Naive B cell (primary cell): ENCODE results near the gene USP3. TPM values are rescaled to one million over a fixed set of nuclear protein-coding genes. Genes with fewer than 3 reads are reported as not detected.

Experiments used
- ATAC-seq, 2 donors: fragments of 150-1000 bp; cut with Tn5 transposase; 2 replicates each; pipeline ENCODE4 v1.10.0; 2021; ENCODE audit warnings: low read depth in 2 of 2, mild to moderate bottlenecking in 2 of 2, moderate library complexity in 2 of 2
- DNase-seq: peaks from one replicate; pipeline ENCODE4 v3.0.0; 2022
- H3K27ac Mint-ChIP-seq, 6 donors: one replicate each; pipeline ENCODE4 v1.8.0; 2020 to 2022; ENCODE audit warnings: mild to moderate bottlenecking in 6 of 6, mixed read lengths in 6 of 6, moderate library complexity in 5 of 6, inconsistent platforms in 2 of 6
- H3K27me3 Mint-ChIP-seq, 3 donors: one replicate each; pipeline ENCODE4 v1.8.0; 2021 to 2022; ENCODE audit warnings: mixed read lengths in 3 of 3, mild to moderate bottlenecking in 1 of 3
- H3K36me3 Mint-ChIP-seq, 2 donors: one replicate each; pipeline ENCODE4 v1.8.0; 2020 to 2022; ENCODE audit warnings: mixed read lengths in 2 of 2, inconsistent platforms in 1 of 2, mild to moderate bottlenecking in 1 of 2
- H3K4me1 Mint-ChIP-seq, 3 donors: one replicate each; pipeline ENCODE4 v1.8.0; 2020 to 2022; ENCODE audit warnings: mixed read lengths in 3 of 3, inconsistent platforms in 1 of 3, mild to moderate bottlenecking in 1 of 3, moderate library complexity in 1 of 3
- H3K4me3 Mint-ChIP-seq, 8 donors: one replicate each; pipeline ENCODE4 v1.8.0; 2020 to 2022; ENCODE audit warnings: mild to moderate bottlenecking in 8 of 8, mixed read lengths in 8 of 8, moderate library complexity in 8 of 8, inconsistent platforms in 2 of 8
- H3K9me3 Mint-ChIP-seq, 7 donors: one replicate each; pipeline ENCODE4 v1.8.0; 2020 to 2022; ENCODE audit warnings: mixed read lengths in 7 of 7, mild to moderate bottlenecking in 5 of 7, inconsistent platforms in 2 of 7, moderate library complexity in 1 of 7
- polyA plus RNA-seq, 6 donors: library from polyadenylated mRNA; unstranded; fragments of 300-500 nt; fragmentation: Illumina TruSeq; gene quantifications; one replicate each; pipeline ENCODE4 v1.2.3, GENCODE V29; 2021; ENCODE audit warnings: low read depth in 6 of 6

The USP3 gene
- polyA plus RNA-seq, 6 donors from 2014 or later, result 53.6 to 88.0 (median 58.7) TPM

DNA sequence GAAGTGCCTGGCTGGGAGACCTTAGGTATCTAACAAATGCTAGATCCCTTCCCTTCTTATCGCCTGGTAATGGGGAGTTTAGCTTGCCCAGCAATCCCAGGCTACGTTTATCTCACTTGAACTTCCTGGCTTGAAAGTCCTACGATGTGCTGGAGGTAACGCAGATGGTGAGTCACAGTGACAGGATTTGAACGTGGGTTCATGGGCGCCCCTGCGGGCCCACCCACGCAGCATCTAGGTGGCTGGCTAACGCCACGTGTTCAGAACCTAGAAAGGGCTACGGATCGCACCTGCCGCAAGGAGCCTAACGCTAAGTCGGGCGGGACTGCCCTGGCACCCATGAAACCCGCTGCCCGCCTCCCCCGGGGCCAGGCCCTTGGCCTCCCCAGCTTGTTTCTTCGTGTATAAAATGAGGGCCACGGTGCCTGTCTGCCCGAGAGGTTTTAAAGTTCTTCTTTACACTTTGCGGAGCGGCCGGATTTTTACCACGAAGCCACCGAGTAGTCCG, 600 bp upstream of the USP3 start:
- Mint-ChIP-seq H3K9me3 (no peaks in the 10 kb centered on the region), H3K4me3 (peak overlapping the region; percentile 90 to 98 (median 94)), H3K36me3 (no peaks in the 10 kb centered on the region), H3K27ac (peak overlapping the region in 5 of 6 donors; percentile 99 to 100 (median 100)), H3K4me1 (peaks cover 48 to 81% (median 78%) of the 10 kb centered on the region in 3 donors), H3K27me3 (no peaks in the 10 kb centered on the region)
- peak; percentile 86 for DNase-seq
- peak; percentile 58 to 59 for ATAC-seq

DNA sequence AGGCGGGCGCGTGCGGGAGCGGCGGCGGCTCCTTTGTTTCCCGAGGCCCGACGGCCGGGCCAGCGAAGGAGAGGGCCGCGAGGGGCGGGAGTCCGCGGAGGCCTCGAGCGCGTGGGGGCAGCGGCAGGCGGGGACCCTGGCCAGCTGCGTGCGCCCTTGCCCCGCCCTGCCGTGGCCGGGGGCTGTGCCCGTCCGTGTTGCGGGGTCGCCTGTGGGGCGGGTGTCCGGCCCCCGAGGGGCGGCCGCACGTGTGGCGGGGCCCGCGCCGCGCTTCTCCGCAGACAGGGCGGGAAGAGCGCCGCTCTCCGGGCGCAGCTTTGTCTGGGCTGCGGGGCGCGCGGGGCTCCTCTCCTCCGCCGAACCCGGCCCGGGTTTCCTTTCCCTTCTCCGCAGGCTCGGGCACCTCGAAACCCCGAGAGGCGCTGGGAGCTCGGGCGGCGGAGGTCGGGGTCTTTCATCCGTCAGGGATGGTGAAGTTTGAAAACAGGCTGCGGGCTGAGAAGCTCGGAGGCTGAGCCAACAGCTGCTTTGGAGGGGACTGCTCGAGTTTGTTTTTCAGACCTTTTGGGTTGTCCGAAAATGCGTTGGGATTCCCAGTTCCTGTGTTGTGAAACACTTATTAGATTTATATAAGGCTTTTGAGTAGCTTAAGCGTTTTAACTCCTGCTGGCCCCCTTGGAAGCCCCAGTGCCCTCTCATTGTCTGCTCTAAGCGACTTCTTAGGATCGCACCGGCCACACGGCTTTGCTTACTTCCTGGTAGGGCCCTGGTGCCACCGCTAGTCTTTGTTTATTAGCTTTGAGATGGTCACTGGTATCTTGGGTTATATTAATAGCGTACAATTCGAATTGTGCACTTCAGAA, 817 bp downstream of the USP3 start:
- Mint-ChIP-seq H3K27ac (peak overlapping the region in 5 of 6 donors; percentile 85 to 97 (median 95)), H3K27me3 (no peaks in the 10 kb centered on the region), H3K4me3 (peak overlapping the region; percentile 90 to 98 (median 96)), H3K4me1 (peaks cover 56 to 84% (median 80%) of the 10 kb centered on the region in 3 donors), H3K36me3 (no peaks in the 10 kb centered on the region), H3K9me3 (no peaks in the 10 kb centered on the region)
- DNase-seq (peak; percentile 58), ATAC-seq (peak; percentile 12 to 20)

DNA sequence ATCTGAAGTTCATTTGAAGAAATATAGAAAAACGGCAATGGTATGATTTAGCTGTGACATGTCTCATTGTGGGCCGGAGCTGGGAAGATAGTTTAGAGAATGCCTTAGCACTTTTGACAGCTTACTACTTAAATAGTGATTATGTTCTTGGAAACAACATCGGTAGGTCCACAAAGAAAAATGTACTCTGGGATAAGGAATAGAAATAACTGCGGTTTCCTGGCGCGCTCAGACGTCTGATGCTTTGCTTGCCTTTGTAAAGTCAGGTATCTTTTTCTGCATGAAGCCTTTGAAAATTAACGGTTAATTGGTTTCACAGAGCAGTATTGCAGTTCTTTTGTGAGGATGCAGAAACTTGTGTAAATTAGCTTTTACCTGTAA, 1.4 kb downstream of the USP3 start:
- Mint-ChIP-seq H3K9me3 (no peaks in the 10 kb centered on the region), H3K36me3 (no peaks in the 10 kb centered on the region), H3K27me3 (no peaks in the 10 kb centered on the region), H3K4me3 (peak overlapping the region; percentile 90 to 98 (median 96)), H3K27ac (peak overlapping the region in 5 of 6 donors; percentile 85 to 97 (median 95)), H3K4me1 (peaks cover 57 to 84% (median 80%) of the 10 kb centered on the region in 3 donors)
- DNase-seq (no peak), ATAC-seq (no peak)

DNA sequence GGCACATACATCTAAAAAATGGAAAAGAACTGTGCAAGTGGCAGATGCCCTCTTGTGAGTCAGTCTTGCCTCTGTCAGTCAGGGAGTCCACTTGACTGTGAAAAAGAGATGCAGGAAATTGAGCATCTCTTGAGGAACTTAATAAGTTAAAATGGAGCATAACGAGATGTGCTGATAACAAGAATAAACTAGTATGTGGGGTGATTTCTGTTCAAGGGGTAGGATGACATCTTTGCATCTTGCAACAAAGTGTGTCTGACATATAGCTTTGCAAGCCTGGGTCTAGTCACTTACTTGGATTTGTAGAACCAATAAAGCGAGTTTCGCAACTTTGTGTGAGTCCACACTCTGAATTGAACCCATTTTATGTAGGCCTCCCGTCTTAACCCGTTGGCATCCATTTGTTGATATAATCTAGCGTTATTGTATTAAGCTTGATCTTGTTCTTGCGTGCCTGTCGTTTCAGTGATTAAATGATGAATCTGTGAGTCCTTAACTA, 2.2 kb downstream of the USP3 start:
- no peak for DNase-seq
- Mint-ChIP-seq H3K27ac (peak overlapping the region in 5 of 6 donors; percentile 16 to 96 (median 85)), H3K4me1 (peaks cover 58 to 80% (median 76%) of the 10 kb centered on the region in 3 donors)

DNA sequence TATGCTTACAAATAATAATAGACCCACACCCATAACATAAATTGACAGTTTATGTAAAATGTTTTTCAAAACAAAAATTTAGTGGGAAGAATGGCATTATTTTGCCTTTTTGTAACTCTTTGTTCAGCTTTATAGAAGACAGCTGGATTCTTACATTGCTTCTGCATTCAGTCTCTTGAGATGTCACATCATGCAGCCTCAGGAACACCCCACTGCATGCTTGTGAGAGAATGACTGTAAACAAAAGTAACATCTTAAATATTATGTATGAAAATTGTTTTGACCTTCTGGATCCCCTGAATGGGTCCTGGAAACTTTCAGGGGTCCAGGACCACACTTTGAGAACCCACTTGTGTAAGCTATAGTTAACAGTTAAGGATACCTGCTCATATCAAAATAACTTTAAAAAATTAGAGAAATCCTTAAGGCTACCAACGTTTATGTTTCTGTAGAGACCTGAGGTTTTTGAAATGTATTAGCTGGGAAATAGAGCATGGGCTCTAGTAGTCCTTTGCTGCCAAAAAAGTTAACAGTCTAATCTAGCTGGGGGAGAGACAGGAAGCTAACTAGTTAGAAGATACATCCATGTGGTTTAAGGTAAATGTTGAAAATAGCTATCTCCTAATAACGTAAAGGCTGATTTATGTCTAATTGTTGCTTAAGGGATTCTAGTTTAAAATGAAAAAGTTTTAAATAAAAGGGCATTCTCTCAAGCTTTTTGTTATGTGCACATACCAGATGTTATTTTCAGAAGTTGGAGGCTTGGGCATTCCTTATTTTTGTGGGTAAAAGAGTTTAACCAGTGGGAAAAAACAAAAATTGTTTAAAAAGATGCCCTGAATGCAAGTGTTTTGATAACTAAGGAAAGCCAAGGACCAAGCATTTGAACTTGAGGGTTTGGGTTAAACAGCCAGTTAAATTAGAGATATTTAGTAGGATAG, 3.8 kb downstream of the USP3 start:
- Mint-ChIP-seq H3K36me3 (no peaks in the 10 kb centered on the region), H3K27ac (peak overlapping the region in 4 of 6 donors; percentile 12 to 67 (median 22)), H3K4me3 (peak overlapping the region in 5 of 8 donors; percentile 19 to 63 (median 34)), H3K27me3 (no peaks in the 10 kb centered on the region), H3K9me3 (no peaks in the 10 kb centered on the region), H3K4me1 (peaks cover 54 to 80% (median 76%) of the 10 kb centered on the region in 3 donors)
- ATAC-seq (no peak), DNase-seq (no peak)

More for the DNA sequence above, 2.2 kb downstream of the USP3 start:
- ATAC-seq, result no peak
- Mint-ChIP-seq H3K27me3 (no peaks in the 10 kb centered on the region), H3K9me3 (no peaks in the 10 kb centered on the region), H3K36me3 (no peaks in the 10 kb centered on the region), H3K4me3 (peak overlapping the region; percentile 90 to 98 (median 96))

DNA sequence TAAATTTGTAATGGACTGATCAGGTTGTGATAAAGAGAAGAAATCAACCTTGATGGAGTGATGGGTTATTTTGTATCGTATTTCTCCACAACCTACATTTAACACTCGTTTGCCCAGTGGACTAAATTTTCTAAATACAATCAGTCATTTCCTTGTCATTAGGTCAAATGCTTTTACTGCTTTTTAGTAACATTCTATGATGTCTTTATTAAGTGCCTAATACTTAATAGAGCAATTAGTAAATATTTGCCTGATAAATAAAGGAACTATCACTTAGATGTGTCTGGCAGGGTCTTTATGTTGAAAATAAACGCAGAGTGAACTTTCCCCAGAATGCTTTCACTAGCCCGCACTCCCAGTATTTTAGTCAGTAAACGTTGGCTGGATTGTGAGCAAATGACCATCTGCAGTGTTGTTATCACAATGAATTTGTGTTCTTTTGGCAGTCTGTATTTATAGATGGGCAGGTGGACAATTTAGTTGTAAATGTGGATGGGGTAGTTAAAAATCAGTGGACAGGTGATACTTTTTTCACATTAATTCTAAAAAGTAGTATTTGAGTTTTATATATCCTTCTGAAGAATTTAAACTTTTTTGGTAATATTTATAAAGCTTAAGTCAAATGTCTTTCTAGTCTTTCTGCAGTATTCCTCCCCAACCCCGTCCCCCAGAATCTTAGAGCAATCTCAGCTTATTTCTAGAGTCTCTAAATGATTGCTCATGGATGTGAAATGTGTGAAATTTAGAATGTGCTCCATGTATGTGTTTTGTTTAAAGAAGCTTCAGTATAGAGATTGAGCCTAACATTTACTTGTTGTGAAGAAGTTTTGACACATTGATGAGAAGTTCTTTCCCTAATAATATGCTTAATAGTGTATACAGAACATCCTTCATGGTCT, 4.9 kb downstream of the USP3 start:
- DNase-seq (no peak), ATAC-seq (no peak)
- H3K4me1 Mint-ChIP-seq, result peaks cover 48 to 79% (median 77%) of the 10 kb centered on the region in 3 donors
- H3K9me3 Mint-ChIP-seq, result no peaks in the 10 kb centered on the region
- H3K27me3 Mint-ChIP-seq, result no peaks in the 10 kb centered on the region
- no peaks in the 10 kb centered on the region for H3K36me3 Mint-ChIP-seq
- peak overlapping the region in 3 of 8 donors; percentile 37 to 74 (median 62) for H3K4me3 Mint-ChIP-seq
- H3K27ac Mint-ChIP-seq, result peak overlapping the region in 2 of 6 donors; percentile 30 to 39

DNA sequence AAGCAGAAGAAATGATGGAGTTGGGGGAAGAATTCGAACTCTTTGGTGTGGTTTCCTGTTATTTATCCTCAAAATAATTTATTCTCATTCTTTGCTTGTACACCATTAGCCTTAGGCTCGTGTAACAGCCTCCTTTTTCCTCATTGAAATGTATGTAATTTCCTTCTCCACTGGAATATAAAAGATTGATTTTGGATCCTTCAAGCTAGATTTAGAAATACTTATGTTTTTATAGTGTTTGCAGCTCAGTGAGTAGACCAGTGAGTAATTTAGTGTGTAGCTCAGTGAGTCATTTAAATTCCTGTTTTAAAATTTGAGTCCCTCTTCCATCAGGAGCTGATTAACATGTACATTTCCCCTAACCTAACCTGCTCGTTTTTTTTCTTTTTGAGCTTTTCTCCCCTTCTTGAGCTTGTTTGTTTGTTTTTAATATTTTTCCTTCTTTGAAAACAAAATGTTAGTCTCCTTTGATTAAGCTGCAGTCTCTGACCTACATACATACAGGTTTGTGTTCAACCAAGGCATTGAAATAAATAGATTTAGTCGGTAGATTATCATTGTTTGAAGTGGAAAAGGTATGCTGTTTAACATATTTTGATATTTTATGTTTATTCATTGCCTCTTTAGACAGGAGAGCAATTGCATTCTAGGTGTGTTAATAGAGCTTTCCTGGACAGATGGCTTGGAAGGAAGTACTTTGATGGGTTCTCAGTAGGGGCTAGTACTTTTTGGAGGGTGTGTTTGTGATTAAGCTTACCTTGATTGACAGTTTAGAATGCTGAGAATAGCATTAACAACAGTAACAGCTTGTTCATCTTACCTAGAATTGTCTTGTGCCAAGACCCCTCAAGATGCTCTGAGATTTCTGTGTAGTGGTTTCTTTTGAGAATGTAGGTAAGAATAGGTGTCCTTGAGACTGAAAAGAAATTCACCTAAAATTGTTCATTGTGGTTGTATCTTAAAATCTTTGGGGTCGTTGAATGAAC, 5.9 kb downstream of the USP3 start:
- Mint-ChIP-seq H3K4me1 (peaks cover 55 to 88% (median 87%) of the 10 kb centered on the region in 3 donors), H3K27ac (peak overlapping the region in 5 of 6 donors; percentile 7 to 90 (median 39)), H3K4me3 (peak overlapping the region in 5 of 8 donors; percentile 37 to 74 (median 48)), H3K9me3 (no peaks in the 10 kb centered on the region), H3K36me3 (no peaks in the 10 kb centered on the region), H3K27me3 (no peaks in the 10 kb centered on the region)
- ATAC-seq (no peak), DNase-seq (no peak)

DNA sequence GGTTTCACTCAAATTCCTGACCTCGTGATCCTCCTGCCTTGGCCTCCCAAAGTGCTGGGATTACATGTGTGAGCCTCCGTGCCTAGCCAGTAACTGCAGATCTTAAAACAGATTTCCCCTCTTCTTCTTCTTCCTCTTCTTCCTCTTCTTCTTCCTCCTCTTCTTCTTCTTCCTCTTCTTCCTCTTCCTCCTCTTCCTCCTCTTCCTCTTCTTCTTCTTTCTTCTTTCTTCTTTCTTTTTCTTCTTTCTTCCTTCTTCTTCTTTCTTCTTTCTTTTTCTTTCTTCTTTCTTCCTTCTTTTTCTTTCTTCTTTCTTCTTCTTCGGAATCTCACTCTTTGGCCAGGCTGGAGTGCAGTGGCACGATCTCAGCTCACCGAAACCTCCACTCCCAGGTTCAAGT, 7.8 kb downstream of the USP3 start:
- Mint-ChIP-seq H3K36me3 (no peaks in the 10 kb centered on the region), H3K27ac (peak overlapping the region in 5 of 6 donors; percentile 77 to 93 (median 85)), H3K4me3 (peak overlapping the region in 6 of 8 donors; percentile 21 to 90 (median 45)), H3K4me1 (peaks cover 58 to 88% (median 88%) of the 10 kb centered on the region in 3 donors), H3K27me3 (no peaks in the 10 kb centered on the region), H3K9me3 (no peaks in the 10 kb centered on the region)
- DNase-seq, result no peak
- no peak for ATAC-seq

DNA sequence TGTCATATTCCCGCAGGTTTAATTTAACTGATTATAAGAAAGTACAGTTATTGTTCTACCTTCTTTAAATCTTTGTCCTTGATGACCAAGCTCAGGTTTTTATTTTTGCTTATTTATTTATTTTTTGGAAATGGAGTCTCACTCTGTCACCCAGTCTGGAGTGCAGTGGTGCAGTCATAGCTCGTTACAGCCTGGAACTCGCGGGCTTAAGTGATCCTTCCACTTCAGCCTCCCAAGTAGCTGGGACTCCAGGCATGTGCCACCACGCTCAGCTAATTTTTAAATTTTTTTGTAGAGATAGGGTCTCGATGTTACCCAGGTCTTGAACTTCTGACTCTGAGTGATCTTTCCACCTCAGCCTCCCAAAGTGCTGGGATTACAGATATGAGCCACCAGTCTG, 8.9 kb downstream of the USP3 start:
- no peaks in the 10 kb centered on the region for H3K36me3 Mint-ChIP-seq
- H3K27me3 Mint-ChIP-seq, result no peaks in the 10 kb centered on the region
- H3K9me3 Mint-ChIP-seq, result no peaks in the 10 kb centered on the region
- H3K4me3 Mint-ChIP-seq, result peak overlapping the region in 3 of 8 donors; percentile 13 to 31 (median 29)
- H3K4me1 Mint-ChIP-seq, result peaks cover 64 to 90% (median 86%) of the 10 kb centered on the region in 3 donors
- no peak for ATAC-seq
- DNase-seq, result no peak
- peak overlapping the region in 3 of 6 donors; percentile 17 to 83 (median 30) for H3K27ac Mint-ChIP-seq

DNA sequence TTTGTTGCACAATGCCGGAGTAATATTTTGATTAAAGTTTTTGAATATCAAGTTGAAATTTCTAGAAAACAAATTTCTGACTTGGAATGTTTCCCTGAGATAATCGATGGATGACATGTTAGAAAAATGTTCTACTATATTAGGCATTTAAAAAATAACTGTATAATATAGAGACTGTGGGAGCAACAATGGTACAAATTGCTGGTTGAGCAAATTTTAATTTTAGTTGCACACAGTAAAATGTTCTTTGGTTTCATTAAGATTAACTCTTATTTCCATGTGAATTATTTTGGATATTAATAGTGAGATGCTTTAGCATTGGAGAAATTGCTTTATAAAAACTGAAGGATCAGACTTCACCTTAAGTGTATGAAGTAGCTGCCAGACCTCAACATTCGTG, 9.3 kb downstream of the USP3 start:
- Mint-ChIP-seq H3K4me1 (peaks cover 61 to 90% (median 84%) of the 10 kb centered on the region in 3 donors), H3K36me3 (no peaks in the 10 kb centered on the region), H3K4me3 (no peak overlapping the region), H3K27ac (peak overlapping the region in 1 of 6 donors; percentile 17), H3K27me3 (no peaks in the 10 kb centered on the region), H3K9me3 (no peaks in the 10 kb centered on the region)
- ATAC-seq (no peak), DNase-seq (no peak)

DNA sequence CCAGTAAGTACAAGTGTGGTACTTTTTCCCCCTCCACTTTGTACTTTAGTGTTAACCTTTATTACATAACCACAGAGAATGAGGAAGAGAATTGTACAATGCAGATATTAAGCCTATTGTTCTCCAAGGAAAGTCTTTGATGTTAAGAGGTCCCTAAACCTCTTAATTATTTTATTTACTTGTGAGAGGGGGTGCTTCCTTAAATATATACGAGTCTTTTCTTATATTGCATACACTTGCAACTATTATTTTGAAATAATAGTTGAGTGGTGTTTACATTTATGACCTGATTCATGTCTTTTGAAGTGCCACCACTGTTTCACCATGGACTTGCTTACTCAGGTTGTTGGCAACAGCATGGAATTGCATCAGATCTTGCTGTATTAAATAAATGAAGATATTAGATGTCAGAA, 10.1 kb downstream of the USP3 start:
- Mint-ChIP-seq H3K4me1 (peaks cover 62 to 90% (median 84%) of the 10 kb centered on the region in 3 donors), H3K9me3 (no peaks in the 10 kb centered on the region), H3K36me3 (no peaks in the 10 kb centered on the region), H3K4me3 (peak overlapping the region in 4 of 8 donors; percentile 1 to 55 (median 20)), H3K27ac (peak overlapping the region in 1 of 6 donors; percentile 81), H3K27me3 (no peaks in the 10 kb centered on the region)
- peak; percentile 27 to 36 for ATAC-seq
- DNase-seq, result no peak
